GM12875 (cell line): ENCODE results near the gene LIMCH1.
"Not testable (repeated sequence)": the region's sequence is repeated elsewhere in the genome, so short reads cannot be mapped to it uniquely, and the experiment has no call there.

Experiments used
- H3K4me3 ChIP-seq: one replicate; pipeline ENCODE4 v1.5.1; 2011; ENCODE audit warnings: low read depth, low read length, control low read depth
- CTCF ChIP-seq: IDR thresholded peaks from 2 replicates; pipeline ENCODE4 v1.5.1; 2011; ENCODE audit warnings: low read depth, mild to moderate bottlenecking, control low read depth, inconsistent platforms, low read length, moderate library complexity, borderline replicate concordance; ENCODE audit not compliant: insufficient read depth

The LIMCH1 gene

DNA sequence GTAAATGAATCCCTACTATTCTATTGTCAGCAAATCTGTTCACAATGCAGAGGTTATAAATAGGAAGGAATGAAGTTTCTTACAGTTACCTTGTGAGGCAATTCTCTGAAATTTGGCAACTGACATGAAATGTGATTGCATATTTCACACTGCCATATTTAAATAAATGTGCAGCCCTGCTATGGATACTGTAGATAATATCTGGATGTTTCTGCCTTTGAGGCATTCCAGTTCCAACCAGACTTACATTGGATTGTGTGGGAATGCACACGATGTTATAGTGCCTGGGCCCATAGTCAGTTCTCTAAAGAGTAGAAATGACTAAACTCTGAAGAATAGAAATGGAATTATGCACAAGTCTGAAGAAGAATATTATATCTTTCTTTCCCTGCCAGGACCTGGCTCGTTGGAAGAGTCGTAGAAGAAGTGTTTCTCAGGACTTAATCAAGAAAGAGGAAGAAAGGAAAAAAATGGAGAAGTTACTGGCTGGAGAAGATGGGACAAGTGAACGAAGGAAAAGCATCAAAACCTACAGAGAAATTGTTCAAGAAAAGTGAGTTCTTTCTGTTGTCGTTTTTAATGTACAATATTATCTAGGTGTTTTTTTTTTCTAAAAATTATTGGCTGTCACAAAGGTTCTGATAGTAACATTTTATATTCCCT, 107.9 kb downstream of the LIMCH1 start:
- TF ChIP-seq CTCF, result no peak
- H3K4me3 ChIP-seq, result no peak overlapping the region

- no peak overlapping the region for H3K4me3 ChIP-seq
- no peak for TF ChIP-seq CTCF
These were observed 108.9 kb downstream of the LIMCH1 start for GRCh38 chr4:41646862-41647261.

GRCh38 chr4:41647383-41647782, 109.4 kb downstream of the LIMCH1 start:
- H3K4me3 ChIP-seq, result no peak overlapping the region
- TF ChIP-seq CTCF, result no peak

- not testable (repeated sequence) for H3K4me3 ChIP-seq
These were observed 113.2 kb downstream of the LIMCH1 start for GRCh38 chr4:41651150-41651549.

DNA sequence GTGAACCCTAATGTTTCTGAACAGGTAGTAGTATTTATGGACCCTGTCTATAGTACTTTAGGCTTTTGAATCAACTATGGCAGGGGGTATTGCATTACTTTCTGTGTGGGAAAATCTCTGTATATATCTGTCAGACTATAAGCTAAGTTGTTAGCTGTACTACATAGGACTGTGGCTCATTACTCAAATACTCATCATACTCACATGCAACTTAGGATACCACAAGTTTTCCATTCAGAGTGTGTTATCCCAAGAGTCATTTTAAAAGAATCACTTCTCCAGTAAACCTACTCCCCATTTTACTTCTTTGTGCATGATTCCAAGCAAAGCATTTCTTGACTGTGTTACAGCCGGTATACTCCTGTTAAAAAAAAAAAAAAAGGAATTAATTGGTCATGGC, 115.0 kb downstream of the LIMCH1 start:
- H3K4me3 ChIP-seq, result no peak overlapping the region
- TF ChIP-seq CTCF, result no peak

GRCh38 chr4:41653523-41653922, 115.6 kb downstream of the LIMCH1 start:
- H3K4me3 ChIP-seq, result no peak overlapping the region
- no peak for TF ChIP-seq CTCF

DNA sequence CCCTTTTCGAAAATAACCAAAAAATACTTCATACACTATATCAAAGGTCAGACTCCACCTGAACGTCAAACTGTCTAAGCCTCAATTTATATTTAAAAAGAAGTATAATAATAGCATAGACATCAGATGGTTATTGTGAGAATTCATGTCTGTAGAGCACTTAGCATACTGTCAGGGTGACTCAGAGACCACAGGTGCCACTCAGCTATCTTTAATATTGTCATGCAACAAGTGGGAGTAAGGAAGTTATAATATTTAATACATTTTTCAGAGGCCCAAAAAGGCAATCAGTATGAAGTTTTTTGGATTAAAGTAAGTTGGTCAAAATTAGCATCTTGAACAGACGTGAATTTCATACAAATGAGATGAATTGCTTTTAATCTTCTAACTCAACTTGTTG, 117.2 kb downstream of the LIMCH1 start:
- H3K4me3 ChIP-seq, result no peak overlapping the region
- no peak for TF ChIP-seq CTCF

GRCh38 chr4:41656106-41656505, 118.1 kb downstream of the LIMCH1 start:
- TF ChIP-seq CTCF, result no peak
- H3K4me3 ChIP-seq, result no peak overlapping the region
